Mesendoderm (in vitro differentiated cells): ENCODE results near the gene SLC49A3.
A peak's percentile ranks its signal among the peaks of the same experiment; 100 is the strongest.

ENCODE experiments used
- DNase-seq: peaks from one replicate; pipeline ENCODE4 v3.0.0; 2013
- H2AK5ac ChIP-seq: 2 replicates; pipeline ENCODE4 v1.6.1; 2013; ENCODE audit warnings: low read length, inconsistent platforms
- H2BK120ac ChIP-seq: 2 replicates; pipeline ENCODE4 v1.6.1; 2013; ENCODE audit warnings: low read depth, mild to moderate bottlenecking, low read length, moderate library complexity, mixed read lengths
- H2BK15ac ChIP-seq: replicated peaks from 2 replicates; pipeline ENCODE4 v1.6.1; 2013; ENCODE audit warnings: low read depth, mild to moderate bottlenecking, moderate library complexity
- H2BK5ac ChIP-seq: 2 replicates; pipeline ENCODE4 v1.6.1; 2013; ENCODE audit warnings: low read length, inconsistent platforms
- H3K18ac ChIP-seq: 2 replicates; pipeline ENCODE4 v1.6.1; 2013; ENCODE audit warnings: mild to moderate bottlenecking, low read length, mixed read lengths
- H3K23ac ChIP-seq: one replicate; pipeline ENCODE4 v1.6.1; 2013; ENCODE audit warnings: low read length
- H3K27ac ChIP-seq: 2 replicates; pipeline ENCODE4 v1.5.1; 2013; ENCODE audit warnings: low read depth, mild to moderate bottlenecking, inconsistent platforms, low read length, moderate library complexity
- H3K27me3 ChIP-seq: 2 replicates; pipeline ENCODE4 v1.6.1; 2013; ENCODE audit warnings: low read length, control low read depth, mild to moderate bottlenecking, inconsistent platforms; ENCODE audit not compliant: insufficient read depth, poor library complexity
- H3K36me3 ChIP-seq: 2 replicates; pipeline ENCODE4 v1.6.1; 2013; ENCODE audit warnings: low read length, inconsistent platforms; ENCODE audit not compliant: control insufficient read depth, insufficient read depth
- H3K4ac ChIP-seq: one replicate; pipeline ENCODE4 v1.6.1; 2013; ENCODE audit warnings: low read depth, mild to moderate bottlenecking, low read length, moderate library complexity
- H3K4me1 ChIP-seq: 2 replicates; pipeline ENCODE4 v1.6.1; 2013; ENCODE audit warnings: low read depth, low read length, inconsistent platforms; ENCODE audit not compliant: control insufficient read depth
- H3K4me2 ChIP-seq: 2 replicates; pipeline ENCODE4 v1.6.1; 2013; ENCODE audit warnings: low read length
- H3K4me3 ChIP-seq: 2 replicates; pipeline ENCODE4 v1.5.1; 2013; ENCODE audit warnings: mild to moderate bottlenecking, low read length
- H3K56ac ChIP-seq: one replicate; pipeline ENCODE4 v1.6.1; 2013; ENCODE audit warnings: low read length
- H3K79me1 ChIP-seq: 2 replicates; pipeline ENCODE4 v1.6.1; 2013; ENCODE audit warnings: low read length, inconsistent platforms
- H3K79me2 ChIP-seq: 2 replicates; pipeline ENCODE4 v1.6.1; 2013; ENCODE audit warnings: mild to moderate bottlenecking, low read length; ENCODE audit not compliant: control insufficient read depth, insufficient read depth
- H3K9ac ChIP-seq: 2 replicates; pipeline ENCODE4 v1.6.1; 2013; ENCODE audit warnings: low read length, inconsistent platforms
- H4K5ac ChIP-seq: one replicate; pipeline ENCODE4 v1.6.1; 2013; ENCODE audit warnings: low read length
- H4K8ac ChIP-seq: one replicate; pipeline ENCODE4 v1.6.1; 2013; ENCODE audit warnings: low read depth, mild to moderate bottlenecking, control low read depth, low read length, moderate library complexity
- WGBS: extraction: QIAGEN DNeasy Blood & Tissue Kit; methylation state at CpG from one replicate; pipeline ENCODE4 v1.1.7; 2013; ENCODE audit warnings: low lambda C conversion rate, missing lambda C conversion rate; ENCODE audit not compliant: insufficient coverage; ENCODE audit errors: extremely low coverage; 5-methylcytosine and 5-hydroxymethylcytosine counted together

SLC49A3 gene

DNA sequence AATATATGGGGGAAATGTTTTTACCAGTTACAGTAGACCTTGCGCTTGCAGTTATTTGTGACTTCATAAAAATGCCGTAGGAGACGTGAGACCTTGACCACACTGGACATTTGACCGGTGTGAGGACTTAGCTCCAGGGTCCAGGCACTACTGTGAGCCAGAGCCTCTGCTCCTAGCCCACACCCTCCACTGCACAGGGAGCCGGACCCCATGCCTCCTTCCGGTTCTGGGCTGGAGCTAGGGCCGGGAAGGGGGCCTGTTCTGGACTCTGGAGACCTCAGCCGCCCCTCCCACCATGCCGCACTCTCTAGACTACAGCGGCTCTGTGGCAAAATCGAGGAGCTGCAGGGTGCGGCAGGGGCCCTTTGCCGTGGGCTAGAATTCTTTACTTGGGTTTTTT lies 22.0 kb upstream of the SLC49A3 start:
- no peak overlapping the region for H2BK120ac ChIP-seq
- H3K27me3 ChIP-seq = no peaks in the 10 kb centered on the region
- no peak for DNase-seq
- H3K36me3 ChIP-seq = no peaks in the 10 kb centered on the region
- no peak overlapping the region for H3K27ac ChIP-seq
- WGBS = no CpG with 5 or more reads among the region's 13 CpGs
- H2AK5ac ChIP-seq = no peak overlapping the region
- H4K5ac ChIP-seq = no peak overlapping the region
- no peak overlapping the region for H2BK15ac ChIP-seq
- H3K79me1 ChIP-seq = peaks cover 40% of the 10 kb centered on the region
- no peak overlapping the region for H2BK5ac ChIP-seq
- H3K79me2 ChIP-seq = peaks cover 70% of the 10 kb centered on the region
- no peak overlapping the region for H3K4ac ChIP-seq
- H3K4me2 ChIP-seq = no peak overlapping the region
- H3K18ac ChIP-seq = no peak overlapping the region
- H3K4me1 ChIP-seq = no peaks in the 10 kb centered on the region
- H3K9ac ChIP-seq = no peak overlapping the region
- H3K56ac ChIP-seq = no peak overlapping the region
- no peak overlapping the region for H3K4me3 ChIP-seq
- no peak overlapping the region for H3K23ac ChIP-seq
- H4K8ac ChIP-seq = no peak overlapping the region

DNA sequence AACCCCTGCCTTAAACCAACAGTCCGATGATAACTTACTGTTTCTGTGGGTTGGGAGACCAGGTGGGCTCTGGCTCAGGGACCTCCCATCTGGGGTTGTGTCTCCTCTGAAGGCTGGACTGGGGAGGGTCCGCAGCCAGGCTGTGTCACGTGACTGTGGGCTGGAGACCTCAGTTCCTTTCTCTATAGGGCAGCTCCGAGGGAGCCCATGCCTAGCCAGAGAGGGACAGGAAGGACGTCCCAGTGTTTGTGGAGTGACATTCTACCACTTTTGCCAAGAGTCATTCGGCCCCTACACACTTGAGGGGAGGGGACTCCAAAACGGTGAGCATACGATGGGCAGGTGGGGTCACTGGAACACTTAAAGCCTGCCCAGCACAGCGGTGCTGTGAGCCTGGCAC lies 21.2 kb upstream of the SLC49A3 start:
- Histone ChIP-seq H3K4me2 (no peak overlapping the region), H3K36me3 (no peaks in the 10 kb centered on the region), H3K27me3 (no peaks in the 10 kb centered on the region), H3K9ac (no peak overlapping the region), H4K5ac (no peak overlapping the region), H2BK5ac (no peak overlapping the region), H3K56ac (no peak overlapping the region), H3K23ac (peak overlapping the region; percentile 99), H4K8ac (no peak overlapping the region), H2BK120ac (no peak overlapping the region), H3K79me1 (peaks cover 39% of the 10 kb centered on the region), H3K27ac (no peak overlapping the region), H3K4me3 (no peak overlapping the region), H3K79me2 (peaks cover 69% of the 10 kb centered on the region), H3K18ac (no peak overlapping the region), H2AK5ac (no peak overlapping the region), H2BK15ac (no peak overlapping the region), H3K4me1 (no peaks in the 10 kb centered on the region), H3K4ac (no peak overlapping the region)
- WGBS = no CpG with 5 or more reads among the region's 9 CpGs
- no peak for DNase-seq

DNA sequence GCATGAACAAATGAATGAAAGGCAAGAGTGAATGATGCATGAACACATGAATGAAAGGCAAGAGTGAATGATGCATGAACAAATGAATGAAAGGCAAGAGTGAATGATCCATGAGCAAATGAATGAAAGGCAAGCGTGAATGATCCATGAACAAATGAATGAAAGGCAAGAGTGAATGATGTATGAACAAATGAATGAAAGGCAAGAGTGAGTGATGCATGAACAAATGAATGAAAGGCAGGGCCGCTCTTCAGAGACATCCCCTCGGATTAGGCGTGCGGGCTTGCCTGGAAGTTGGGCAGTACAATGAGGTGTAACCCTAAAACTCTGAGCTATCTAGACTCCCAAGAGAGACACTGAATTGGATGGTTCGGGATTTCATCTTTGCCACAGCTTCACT lies 20.4 kb upstream of the SLC49A3 start:
- no peak overlapping the region for H3K56ac ChIP-seq
- peaks cover 61% of the 10 kb centered on the region for H3K79me2 ChIP-seq
- WGBS = no CpG with 5 or more reads among the region's 6 CpGs
- H2BK15ac ChIP-seq = no peak overlapping the region
- no peak overlapping the region for H3K4me3 ChIP-seq
- H3K9ac ChIP-seq = no peak overlapping the region
- no peak overlapping the region for H3K4ac ChIP-seq
- H2BK5ac ChIP-seq = no peak overlapping the region
- no peak for DNase-seq
- H3K27me3 ChIP-seq = no peaks in the 10 kb centered on the region
- H3K23ac ChIP-seq = no peak overlapping the region
- no peak overlapping the region for H3K27ac ChIP-seq
- H2BK120ac ChIP-seq = no peak overlapping the region
- no peak overlapping the region for H2AK5ac ChIP-seq
- H3K36me3 ChIP-seq = no peaks in the 10 kb centered on the region
- no peak overlapping the region for H3K18ac ChIP-seq
- H4K5ac ChIP-seq = no peak overlapping the region
- H3K79me1 ChIP-seq = peaks cover 35% of the 10 kb centered on the region
- H3K4me2 ChIP-seq = no peak overlapping the region
- H4K8ac ChIP-seq = no peak overlapping the region
- no peaks in the 10 kb centered on the region for H3K4me1 ChIP-seq

DNA sequence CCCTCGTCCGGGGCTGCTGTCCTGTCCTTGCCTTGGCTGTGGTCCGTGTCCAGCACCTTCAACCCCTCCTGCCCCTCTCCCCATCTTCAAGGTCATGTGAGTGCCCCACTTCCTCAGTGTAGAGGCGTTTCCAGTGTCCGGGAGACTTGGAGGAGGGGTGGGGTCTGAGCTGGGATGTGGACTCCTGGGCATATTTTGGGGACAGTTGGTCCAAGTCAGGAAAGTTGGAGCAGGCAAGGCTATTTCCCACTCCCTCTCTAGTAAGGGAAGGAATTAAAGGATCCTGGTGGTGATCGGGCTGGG lies 19.6 kb upstream of the SLC49A3 start:
- no peaks in the 10 kb centered on the region for H3K36me3 ChIP-seq
- no peak overlapping the region for H2BK5ac ChIP-seq
- peaks cover 54% of the 10 kb centered on the region for H3K79me2 ChIP-seq
- no peak overlapping the region for H3K4me3 ChIP-seq
- H4K8ac ChIP-seq = no peak overlapping the region
- H2BK120ac ChIP-seq = no peak overlapping the region
- no CpG with 5 or more reads among the region's 6 CpGs for WGBS
- no peaks in the 10 kb centered on the region for H3K4me1 ChIP-seq
- H3K4ac ChIP-seq = no peak overlapping the region
- no peak for DNase-seq
- H3K27ac ChIP-seq = no peak overlapping the region
- H3K18ac ChIP-seq = no peak overlapping the region
- no peak overlapping the region for H4K5ac ChIP-seq
- peak overlapping the region; percentile 25 for H3K56ac ChIP-seq
- no peak overlapping the region for H2BK15ac ChIP-seq
- no peak overlapping the region for H3K9ac ChIP-seq
- H3K79me1 ChIP-seq = peaks cover 29% of the 10 kb centered on the region
- H2AK5ac ChIP-seq = no peak overlapping the region
- H3K27me3 ChIP-seq = no peaks in the 10 kb centered on the region
- no peak overlapping the region for H3K4me2 ChIP-seq
- no peak overlapping the region for H3K23ac ChIP-seq

DNA sequence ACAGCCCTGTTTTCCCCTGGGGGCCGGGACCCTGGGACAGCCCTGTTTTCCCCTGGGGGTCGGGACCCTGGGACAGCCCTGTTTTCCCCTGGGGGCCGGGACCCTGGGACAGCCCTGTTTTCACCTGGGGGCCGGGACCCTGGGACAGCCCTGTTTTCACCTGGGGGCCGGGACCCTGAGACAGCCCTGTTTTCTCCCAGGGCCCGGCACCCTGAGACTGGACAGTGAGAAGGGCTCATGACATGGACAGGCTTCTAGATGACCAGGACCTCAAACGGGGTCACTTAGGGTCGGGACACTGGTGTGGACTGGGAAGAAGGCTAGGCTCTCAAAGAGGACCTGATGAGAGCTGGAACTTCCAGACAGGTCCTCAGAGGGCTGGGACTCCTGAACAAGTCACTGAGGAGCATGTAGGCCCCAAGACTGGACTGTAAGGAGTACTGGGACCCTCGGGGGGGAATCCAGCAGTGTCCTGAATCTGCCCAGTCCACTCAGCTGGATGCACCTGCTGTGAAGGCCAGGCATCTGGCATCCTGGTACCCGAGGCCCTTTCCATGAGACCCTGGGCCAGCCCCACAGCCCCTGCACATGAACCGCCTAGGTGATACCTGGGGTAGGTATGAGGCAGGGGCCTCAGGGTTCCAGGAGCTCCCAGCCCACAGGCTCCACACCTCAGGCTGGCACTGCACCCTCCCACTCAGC lies 19.1 kb upstream of the SLC49A3 start:
- Histone ChIP-seq H4K8ac (no peak overlapping the region), H2BK15ac (no peak overlapping the region), H3K27ac (no peak overlapping the region), H2BK120ac (no peak overlapping the region), H3K18ac (no peak overlapping the region), H3K36me3 (no peaks in the 10 kb centered on the region), H3K4me2 (no peak overlapping the region), H3K79me2 (peaks cover 49% of the 10 kb centered on the region), H3K9ac (no peak overlapping the region), H3K4ac (no peak overlapping the region), H3K79me1 (peaks cover 25% of the 10 kb centered on the region), H3K56ac (peak overlapping the region; percentile 25), H2AK5ac (no peak overlapping the region), H3K4me3 (no peak overlapping the region), H3K27me3 (no peaks in the 10 kb centered on the region), H4K5ac (no peak overlapping the region), H3K23ac (no peak overlapping the region), H3K4me1 (no peaks in the 10 kb centered on the region), H2BK5ac (no peak overlapping the region)
- DNase-seq = no peak
- no CpG with 5 or more reads among the region's 11 CpGs for WGBS
